ENCODE data around the gene OCA2. TPM values are rescaled to one million over a fixed set of nuclear protein-coding genes. Genes with fewer than 3 reads are reported as not detected.

OCA2 gene
- total RNA-seq, 1 experiment from 2014 or later = 0.31 TPM

DNA sequence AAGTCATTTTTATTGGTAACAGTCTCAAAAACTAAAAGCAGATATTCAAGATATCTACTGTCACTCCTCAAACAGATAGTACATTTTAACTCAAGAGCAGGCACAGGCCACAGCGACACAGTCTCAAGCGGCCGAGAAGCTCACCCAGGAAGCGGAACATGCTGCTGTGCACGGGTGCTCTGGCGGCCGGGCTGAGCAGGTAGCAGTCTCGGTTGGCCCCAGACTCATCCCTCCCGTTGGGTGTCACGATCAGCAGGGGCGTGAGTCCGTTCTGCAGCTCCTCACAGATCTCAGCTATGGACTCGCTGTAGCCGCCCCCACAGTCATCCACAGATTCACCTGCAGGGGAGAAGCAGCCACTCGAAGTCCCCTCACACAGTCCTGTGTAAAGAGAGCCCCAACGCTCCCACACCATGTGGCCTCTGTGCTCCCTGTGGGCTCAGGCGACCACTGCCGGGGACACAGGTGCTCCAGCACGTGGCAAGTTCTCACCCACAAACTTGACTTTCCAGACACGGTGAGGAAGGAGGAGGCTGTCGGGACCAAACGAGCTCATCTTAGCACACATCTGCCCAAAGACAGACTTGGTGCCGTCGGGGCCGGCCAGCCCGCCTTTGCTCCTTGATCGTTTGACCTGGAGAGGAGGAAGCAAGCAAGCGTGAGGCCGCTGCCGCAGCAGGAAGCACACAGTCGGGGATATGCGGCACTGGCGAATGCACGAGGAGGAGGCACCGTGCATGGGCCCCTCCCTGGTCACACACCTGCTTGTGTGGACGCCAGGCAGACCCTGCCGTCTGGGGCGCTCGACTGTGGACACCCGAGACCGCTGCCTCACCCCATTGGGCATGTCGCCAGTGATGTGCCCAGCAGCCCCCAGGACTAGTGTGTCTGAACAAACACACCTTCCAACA lies 17.7 kb upstream of the OCA2 start:
- no peak overlapping the region for H2BK5ac ChIP-seq (ENCODE audit: insufficient read length, low read length)
- no peak overlapping the region for H2BK12ac ChIP-seq (ENCODE audit: insufficient read length, low read depth, low read length)
- no peaks in the 10 kb centered on the region for H3K79me1 ChIP-seq (ENCODE audit: insufficient read depth, low read depth, low read length, poor library complexity, severe bottlenecking)
- no peak overlapping the region for H3K23ac ChIP-seq (ENCODE audit: insufficient read length, low read depth, low read length)
- no peak overlapping the region for H2AFZ ChIP-seq (ENCODE audit: low read length)
- DNase-seq = no peak
- no peaks in the 10 kb centered on the region for H3K9me3 ChIP-seq (ENCODE audit: control insufficient read depth, low read depth, low read length)
- H2BK20ac ChIP-seq (ENCODE audit: low read depth, low read length, poor library complexity, severe bottlenecking) = no peak overlapping the region
- no peak overlapping the region for H3T11ph ChIP-seq (ENCODE audit: low read length)
- no peaks in the 10 kb centered on the region for H3K9me3 Mint-ChIP-seq
- 0 out of 7 replicates have a peak overlapping the region, but pooled peaks of 2 of the 3 experiments have one; percentile 20 to 55 for H3K27ac Mint-ChIP-seq
- H3K23me2 ChIP-seq (ENCODE audit: insufficient read length, low read depth, low read length, poor library complexity, severe bottlenecking) = no peaks in the 10 kb centered on the region
- peaks cover 1% of the 10 kb centered on the region; the same call in 1 of the 2 replicates for H3K27me3 Mint-ChIP-seq (ENCODE audit: low read depth)
- no peak overlapping the region for H4K5ac ChIP-seq (ENCODE audit: insufficient read length, low read depth, low read length)
- no peak overlapping the region for H3K27ac ChIP-seq (ENCODE audit: insufficient read length, low read depth, low read length)
- no peak overlapping the region for H3K56ac ChIP-seq (ENCODE audit: insufficient read length, low read depth, low read length)
- H4K8ac ChIP-seq (replicated peaks; ENCODE audit: insufficient read length, low read depth, low read length) = no peak overlapping the region
- no peak overlapping the region for H3K18ac ChIP-seq (ENCODE audit: insufficient read length, low read depth, low read length)
- no peaks in the 10 kb centered on the region for H3K4me1 Mint-ChIP-seq
- no peak overlapping the region for H4K91ac ChIP-seq (ENCODE audit: insufficient read length, low read depth, low read length)
- TF ChIP-seq CTCF (conservative IDR thresholded peaks at IDR 0.05) = no peak
- H2BK15ac ChIP-seq (ENCODE audit: low read depth, low read length) = no peak overlapping the region
- H3K4me2 ChIP-seq (ENCODE audit: insufficient read depth, insufficient read length, low read length) = no peak overlapping the region
- peaks cover 60 to 83% (median 72%) of the 10 kb centered on the region in 3 experiments for H3K36me3 Mint-ChIP-seq (ENCODE audit: insufficient read depth in 1 of 3, low read depth in 3 of 3)
- no peak overlapping the region for H2BK120ac ChIP-seq (ENCODE audit: low read depth, low read length, poor library complexity, severe bottlenecking)
- H2AK5ac ChIP-seq (ENCODE audit: insufficient read length, low read length) = no peak overlapping the region
- no peak overlapping the region for H3K14ac ChIP-seq (ENCODE audit: insufficient read depth, low read length)
- no peaks in the 10 kb centered on the region for H3K27me3 ChIP-seq (ENCODE audit: insufficient read depth, low read length)
- no peak overlapping the region for H3K4ac ChIP-seq (ENCODE audit: low read depth, low read length)
- WGBS (ENCODE audit: extremely low coverage, insufficient read length, low lambda C conversion rate) = no CpG with 5 or more reads among the region's 42 CpGs
- no peak overlapping the region for H3K4me3 Mint-ChIP-seq
- no peaks in the 10 kb centered on the region for H3K4me1 ChIP-seq (ENCODE audit: insufficient read depth, low read length)
- H4K20me1 ChIP-seq (ENCODE audit: control insufficient read depth, insufficient read depth, insufficient read length) = no peaks in the 10 kb centered on the region
- no peak overlapping the region for H3K9ac ChIP-seq (ENCODE audit: extremely low read depth, insufficient read length, low read length)
- no peaks in the 10 kb centered on the region for H3K79me2 ChIP-seq (ENCODE audit: insufficient read depth, low read length)

All from H9 (cell line).